Endodermal cell (in vitro differentiated cells): ENCODE data around the gene SNTB2. TPM values are rescaled to one million over a fixed set of nuclear protein-coding genes. Genes with fewer than 3 reads are reported as not detected.
A peak's percentile ranks its signal among the peaks of the same experiment; 100 is the strongest.
"Not testable (repeated sequence)": the region's sequence is repeated elsewhere in the genome, so short reads cannot be mapped to it uniquely, and the experiment has no call there.

Experiments
- DNase-seq: peaks from one replicate; pipeline ENCODE4 v3.0.0-alpha.2; 2017
- H3K27ac ChIP-seq: 2 replicates; pipeline ENCODE4 v1.5.1; 2013; ENCODE audit warnings: mild to moderate bottlenecking, low read depth, low read length, moderate library complexity
- H3K27me3 ChIP-seq: 2 replicates; pipeline ENCODE4 v1.6.1; 2013; ENCODE audit warnings: mild to moderate bottlenecking, low read length, moderate library complexity; ENCODE audit not compliant: insufficient read depth, control insufficient read depth, poor library complexity, severe bottlenecking
- H3K36me3 ChIP-seq: 2 replicates; pipeline ENCODE4 v1.7.0; 2013; ENCODE audit warnings: mild to moderate bottlenecking, low read length, moderate library complexity; ENCODE audit not compliant: control insufficient read depth, insufficient read depth
- H3K4me1 ChIP-seq: one replicate; pipeline ENCODE4 v1.7.0; 2013; ENCODE audit warnings: low read length; ENCODE audit not compliant: control insufficient read depth, insufficient read depth
- H3K4me3 ChIP-seq: 2 replicates; pipeline ENCODE4 v1.5.1; 2013; ENCODE audit warnings: mild to moderate bottlenecking, low read length, moderate library complexity
- H3K9ac ChIP-seq: 2 replicates; pipeline ENCODE4 v1.6.1; 2013; ENCODE audit warnings: mild to moderate bottlenecking, low read length, moderate library complexity; ENCODE audit not compliant: poor library complexity, severe bottlenecking; ENCODE audit errors: extremely low read depth
- H3K9me3 ChIP-seq: 2 replicates; pipeline ENCODE4 v1.6.1; 2013; ENCODE audit warnings: mild to moderate bottlenecking, low read length, moderate library complexity; ENCODE audit not compliant: control insufficient read depth
- H3K27ac Mint-ChIP-seq: 2 replicates; pipeline ENCODE4 v1.8.0; 2020; ENCODE audit warnings: mixed read lengths
- H3K27me3 Mint-ChIP-seq: 2 replicates; pipeline ENCODE4 v1.8.0; 2021; ENCODE audit warnings: mild to moderate bottlenecking, mixed read lengths; ENCODE audit not compliant: insufficient read depth
- H3K36me3 Mint-ChIP-seq: 2 replicates; pipeline ENCODE4 v1.8.0; 2020; ENCODE audit warnings: low read depth, mixed read lengths
- H3K4me1 Mint-ChIP-seq: 2 replicates; pipeline ENCODE4 v1.8.0; 2020; ENCODE audit warnings: mixed read lengths
- H3K4me3 Mint-ChIP-seq: 2 replicates; pipeline ENCODE4 v1.8.0; 2020; ENCODE audit warnings: mild to moderate bottlenecking, moderate library complexity, mixed read lengths
- H3K9me3 Mint-ChIP-seq: 2 replicates; pipeline ENCODE4 v1.8.0; 2020; ENCODE audit warnings: mild to moderate bottlenecking, mixed read lengths
- WGBS, 2 experiments: methylation state at CpG; one replicate each; pipeline versions ENCODE4 v1.1.5 to v1.1.7; 2013; ENCODE audit warnings: missing lambda C conversion rate in 2 of 2, mixed read lengths in 1 of 2; ENCODE audit not compliant: insufficient coverage in 1 of 2, insufficient read length in 1 of 2; 5-methylcytosine and 5-hydroxymethylcytosine counted together
- long read RNA-seq, 4 experiments: library from polyadenylated mRNA in 2 of 4; library from RNA in 1 of 4; library from capped mRNA in 1 of 4; stranded (forward) in 3 of 4; unstranded in 1 of 4; transcript quantifications; one replicate each; pipeline ENCODE4 v2.0.0, GENCODE V29; 2020 to 2021; ENCODE audit warnings: inconsistent platforms in 1 of 4
- polyA plus RNA-seq, 2 experiments: library from polyadenylated mRNA; stranded (reverse); fragments of 50-300 nt; gene quantifications; one replicate each; pipeline ENCODE4 v1.2.3, GENCODE V29; 2013
- total RNA-seq, 2 donors: library from RNA; stranded (reverse); fragmentation: NEBNext Ultra II Directional in 1 of 2; extraction: Animal tissue kit (Norgen Biotek cat#: 25700) in 1 of 2; gene quantifications; 2 replicates in 1 of 2; 3 replicates in 1 of 2; pipeline ENCODE4 v1.2.1, GENCODE V29; 2021
- TF ChIP-seq, protein P1 (sequence below): fragments of 200-600 bp; sonication (generic); conservative IDR thresholded peaks from 2 replicates; pipeline ENCODE4 v1.5.0; 2021; ENCODE audit warnings: antibody characterized with exemption, mild to moderate bottlenecking

Gene SNTB2
- total RNA-seq = 10 to 100 TPM; 15.4 to 24.1 TPM
- polyA plus RNA-seq (2013, experiment 1 of 2) = 12.3 TPM
- polyA plus RNA-seq (2013, experiment 2 of 2) = 10.8 TPM
- long read RNA-seq, experiment 1, full-length matches to known transcripts = 1 of 2 reads
- long read RNA-seq, experiment 1, partial matches to known transcripts = 0 of 2 reads
- long read RNA-seq, experiment 1, other reads (novel, unspliced or antisense) = 1 of 2 reads
- long read RNA-seq, experiment 2, full-length matches to known transcripts = 10 of 13 reads
- long read RNA-seq, experiment 2, partial matches to known transcripts = 3 of 13 reads
- long read RNA-seq, experiment 2, other reads (novel, unspliced or antisense) = 0 of 13 reads
- long read RNA-seq, experiment 3, partial matches to known transcripts = 2 of 3 reads
- long read RNA-seq, experiment 3, other reads (novel, unspliced or antisense) = 1 of 3 reads
- long read RNA-seq, experiment 4, full-length matches to known transcripts = 1 of 2 reads
- long read RNA-seq, experiment 4, partial matches to known transcripts = 1 of 2 reads
- long read RNA-seq, experiment 4, other reads (novel, unspliced or antisense) = 0 of 2 reads

GRCh38 chr16:69186642-69187445 lies at the start of gene SNTB2:
Gene SNTB2, plus strand, starts transcription at chr16:69187164. Its CDS starts 3 bp downstream, at chr16:69187167.
- H3K27ac Mint-ChIP-seq = peak within 1 kb of the TSS; percentile 97
- peaks cover 15% of the 10 kb centered on the region for H3K4me1 Mint-ChIP-seq
- TF ChIP-seq, protein P1, sequence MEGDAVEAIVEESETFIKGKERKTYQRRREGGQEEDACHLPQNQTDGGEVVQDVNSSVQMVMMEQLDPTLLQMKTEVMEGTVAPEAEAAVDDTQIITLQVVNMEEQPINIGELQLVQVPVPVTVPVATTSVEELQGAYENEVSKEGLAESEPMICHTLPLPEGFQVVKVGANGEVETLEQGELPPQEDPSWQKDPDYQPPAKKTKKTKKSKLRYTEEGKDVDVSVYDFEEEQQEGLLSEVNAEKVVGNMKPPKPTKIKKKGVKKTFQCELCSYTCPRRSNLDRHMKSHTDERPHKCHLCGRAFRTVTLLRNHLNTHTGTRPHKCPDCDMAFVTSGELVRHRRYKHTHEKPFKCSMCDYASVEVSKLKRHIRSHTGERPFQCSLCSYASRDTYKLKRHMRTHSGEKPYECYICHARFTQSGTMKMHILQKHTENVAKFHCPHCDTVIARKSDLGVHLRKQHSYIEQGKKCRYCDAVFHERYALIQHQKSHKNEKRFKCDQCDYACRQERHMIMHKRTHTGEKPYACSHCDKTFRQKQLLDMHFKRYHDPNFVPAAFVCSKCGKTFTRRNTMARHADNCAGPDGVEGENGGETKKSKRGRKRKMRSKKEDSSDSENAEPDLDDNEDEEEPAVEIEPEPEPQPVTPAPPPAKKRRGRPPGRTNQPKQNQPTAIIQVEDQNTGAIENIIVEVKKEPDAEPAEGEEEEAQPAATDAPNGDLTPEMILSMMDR = no peak
- peaks cover 2% of the 10 kb centered on the region for H3K4me1 ChIP-seq
- WGBS, 2 experiments = 4 to 14% methylated on average over 19 to 69 of the region's 69 CpGs
- peak within 1 kb of the TSS; percentile 89 for H3K4me3 ChIP-seq
- H3K9ac ChIP-seq = peak within 1 kb of the TSS; percentile 60
- no peaks in the 10 kb centered on the region for H3K27me3 Mint-ChIP-seq
- H3K36me3 ChIP-seq = no peaks in the 10 kb centered on the region
- no peaks in the 10 kb centered on the region for H3K27me3 ChIP-seq
- peak within 1 kb of the TSS; percentile 71 for H3K27ac ChIP-seq
- H3K9me3 ChIP-seq = no peaks in the 10 kb centered on the region
- H3K4me3 Mint-ChIP-seq = peak within 1 kb of the TSS; percentile 81
- peaks cover 5% of the 10 kb centered on the region for H3K36me3 Mint-ChIP-seq
- DNase-seq = peak; percentile 97
- H3K9me3 Mint-ChIP-seq = no peaks in the 10 kb centered on the region

DNA sequence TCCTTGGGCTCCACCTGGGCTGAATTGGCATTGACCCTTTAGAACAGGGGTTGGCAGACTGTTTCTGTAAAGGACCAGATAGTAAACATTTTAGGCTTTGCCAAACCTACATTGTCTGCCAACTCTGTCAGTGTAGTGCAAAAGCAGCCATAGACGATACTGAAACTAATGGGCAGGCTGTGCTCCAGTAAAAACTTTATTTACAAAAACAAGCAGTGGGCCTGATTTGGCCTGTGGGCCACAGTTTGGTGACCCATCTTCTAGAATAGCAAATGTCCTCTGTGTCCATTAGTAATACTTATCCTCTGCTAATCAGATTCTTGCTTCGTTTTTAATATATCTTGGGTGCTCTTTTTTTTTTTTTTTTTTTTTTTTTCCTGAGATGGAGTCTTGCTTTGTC lies 48.4 kb upstream of the SNTB2 start:
- Mint-ChIP-seq H3K36me3 (peaks cover 62% of the 10 kb centered on the region), H3K9me3 (no peaks in the 10 kb centered on the region), H3K4me1 (peaks cover 7% of the 10 kb centered on the region), H3K27me3 (no peaks in the 10 kb centered on the region), H3K4me3 (no peak overlapping the region), H3K27ac (no peak overlapping the region)
- no peaks in the 10 kb centered on the region for H3K27me3 ChIP-seq
- 94 to 98% methylated on average over 1 to 2 of the region's 2 CpGs for WGBS, 2 experiments
- H3K9me3 ChIP-seq = no peaks in the 10 kb centered on the region
- no peak overlapping the region for H3K27ac ChIP-seq
- no peak for DNase-seq
- H3K4me3 ChIP-seq = no peak overlapping the region
- TF ChIP-seq, protein P1 = no peak
- no peaks in the 10 kb centered on the region for H3K4me1 ChIP-seq
- H3K36me3 ChIP-seq = peaks cover 77% of the 10 kb centered on the region
- no peak overlapping the region for H3K9ac ChIP-seq

GRCh38 chr16:69139464-69139863 lies 47.5 kb upstream of the SNTB2 start:
- WGBS, 2 experiments = 96 to 100% methylated on average over 1 to 3 of the region's 7 CpGs
- H3K36me3 Mint-ChIP-seq = peaks cover 68% of the 10 kb centered on the region
- not testable (repeated sequence) for H3K27ac ChIP-seq, H3K27me3 Mint-ChIP-seq, H3K9me3 Mint-ChIP-seq, H3K4me3 ChIP-seq, DNase-seq, H3K9ac ChIP-seq, H3K27ac Mint-ChIP-seq, H3K4me3 Mint-ChIP-seq, H3K27me3 ChIP-seq, H3K4me1 ChIP-seq, H3K9me3 ChIP-seq, H3K4me1 Mint-ChIP-seq
- peaks cover 83% of the 10 kb centered on the region for H3K36me3 ChIP-seq
